Left renal cortex interstitium (tissue), 4 donors: Measurements from ENCODE around the gene MMP23B. TPM values are rescaled to one million over a fixed set of nuclear protein-coding genes. Genes with fewer than 3 reads are reported as not detected.
"Not testable (repeated sequence)": the region's sequence is repeated elsewhere in the genome, so short reads cannot be mapped to it uniquely, and the experiment has no call there.

Experiments
- DNase-seq, 4 donors: peaks; one replicate each; pipeline ENCODE4 v3.0.0-alpha.2; 2013; ENCODE audit warnings: low read depth in 4 of 4, low spot score in 2 of 4, missing footprints in 1 of 4
- polyA plus RNA-seq, 4 donors: library from polyadenylated mRNA; unstranded; fragments of 120-200 nt; gene quantifications; one replicate each; pipeline ENCODE4 v1.2.1, GENCODE V29; 2013; ENCODE audit not compliant: insufficient read length in 4 of 4

MMP23B gene
- 10 to 100 TPM; 16.0 to 54.0 (median 37.4) TPM for polyA plus RNA-seq

- DNase-seq, result no peak
Measured at GRCh38 chr1:1631782-1632420, at the start of gene MMP23B. TSS of gene MMP23B (plus strand) at chr1:1632173. CDS start at chr1:1632219, 46 bp downstream.

- no peak for DNase-seq
Measured at GRCh38 chr1:1582585-1583346, 49.2 kb upstream of the MMP23B start.

- no peak for DNase-seq
Measured at GRCh38 chr1:1583347-1584010, 48.5 kb upstream of the MMP23B start.

GRCh38 chr1:1591452-1591851 is 40.5 kb upstream of the MMP23B start:
- no peak for DNase-seq

GRCh38 chr1:1593834-1594601 is 38.0 kb upstream of the MMP23B start:
- no peak for DNase-seq

- DNase-seq, result no peak
Measured at GRCh38 chr1:1594602-1595260, 37.2 kb upstream of the MMP23B start.

GRCh38 chr1:1595341-1595740 is 36.6 kb upstream of the MMP23B start:
- DNase-seq, result not testable (repeated sequence)

GRCh38 chr1:1596493-1597274 is 35.3 kb upstream of the MMP23B start:
- DNase-seq, result no peak

GRCh38 chr1:1597275-1597930 is 34.6 kb upstream of the MMP23B start:
- no peak for DNase-seq

- no peak for DNase-seq
Measured at GRCh38 chr1:1598051-1598719, 33.8 kb upstream of the MMP23B start.

- DNase-seq, result no peak
Measured at GRCh38 chr1:1598720-1599029, 33.3 kb upstream of the MMP23B start.

GRCh38 chr1:1599030-1599934 is 32.7 kb upstream of the MMP23B start:
- DNase-seq, result no peak

- no peak for DNase-seq
Measured at GRCh38 chr1:1599935-1600860, 31.8 kb upstream of the MMP23B start, which contains the start of gene FNDC10. TSS of gene FNDC10 (minus strand) at chr1:1600135. CDS start at chr1:1600015, 120 bp downstream.

GRCh38 chr1:1600861-1601563 is 31.0 kb upstream of the MMP23B start:
- no peak for DNase-seq

GRCh38 chr1:1601564-1602303 is 30.2 kb upstream of the MMP23B start:
- no peak for DNase-seq
